ENCODE results near the gene GET4.
"Not testable (repeated sequence)": the region's sequence is repeated elsewhere in the genome, so short reads cannot be mapped to it uniquely, and the experiment has no call there.

- not testable (repeated sequence) for TF ChIP-seq CTCF (IDR thresholded peaks at IDR 0.05 in 4 of 5, conservative IDR thresholded peaks at IDR 0.05 in 1 of 5); POLR2A (IDR thresholded peaks at IDR 0.05)
These were observed 47.7 kb downstream of the GET4 start for GRCh38 chr7:924042-924441.
